Panc1 (cell line): ENCODE data around the gene DCUN1D4. TPM values are rescaled to one million over a fixed set of nuclear protein-coding genes. Genes with fewer than 3 reads are reported as not detected.

Experiments
- ATAC-seq: fragments of 200-7000 bp; cut with Tn5 transposase; 2 replicates; pipeline ENCODE4 v1.9.1; 2020; ENCODE audit warnings: mild to moderate bottlenecking, moderate library complexity
- BruUV-seq: library from RNA; stranded (reverse); fragments of 400-500 nt; replicated peaks from 2 replicates; lab custom pipeline; 2021; lab: Mats Ljungman, UMichigan
- CTCF ChIA-PET: fragments of 300-600 bp; sonication (Branson Sonifier 250); formaldehyde crosslinking; loops from one replicate; lab custom pipeline; 2022; ENCODE audit warnings: antibody characterized with exemption; lab: Charles Lee
- POLR2A ChIA-PET: fragments of 300-600 bp; sonication (Branson Sonifier 250); formaldehyde crosslinking; loops from one replicate; lab custom pipeline; 2022; ENCODE audit warnings: antibody characterized with exemption; lab: Charles Lee
- DNase-seq: peaks from one replicate; pipeline ENCODE4 v3.0.0-alpha.2; 2010; ENCODE audit warnings: low read depth, low spot score
- H3K27ac ChIP-seq: 2 replicates; pipeline ENCODE4 v1.5.1; 2011; ENCODE audit warnings: mild to moderate bottlenecking, low read length, inconsistent platforms
- H3K27me3 ChIP-seq: fragments of 200-500 bp; sonication (Bioruptor generic); 2 replicates; pipeline ENCODE4 v1.6.0; 2014; ENCODE audit warnings: low read length, inconsistent platforms; ENCODE audit not compliant: control insufficient read depth, insufficient read depth
- H3K36me3 ChIP-seq: fragments of 200-500 bp; sonication (Bioruptor generic); 2 replicates; pipeline ENCODE4 v1.5.1; 2014; ENCODE audit warnings: inconsistent platforms, mild to moderate bottlenecking, low read length, moderate library complexity; ENCODE audit not compliant: control insufficient read depth, insufficient read depth
- H3K4me1 ChIP-seq: 2 replicates; pipeline ENCODE4 v1.5.1; 2011; ENCODE audit warnings: inconsistent platforms, mild to moderate bottlenecking, low read length, moderate library complexity; ENCODE audit not compliant: control insufficient read depth, insufficient read depth
- H3K4me3 ChIP-seq, 2 experiments: 2 replicates each; pipeline ENCODE4 v1.5.1; 2011 to 2012; ENCODE audit warnings: low read depth in 2 of 2, low read length in 2 of 2, mild to moderate bottlenecking in 2 of 2, inconsistent platforms in 1 of 2, moderate library complexity in 1 of 2
- H3K9me3 ChIP-seq: fragments of 200-500 bp; sonication (Bioruptor generic); 2 replicates; pipeline ENCODE4 v1.5.1; 2014; ENCODE audit warnings: low read depth, mild to moderate bottlenecking, inconsistent platforms, low read length, moderate library complexity; ENCODE audit not compliant: control insufficient read depth, insufficient read depth
- POLR2AphosphoS5 ChIP-seq: IDR thresholded peaks from 2 replicates; pipeline ENCODE4 v1.6.1; 2012; ENCODE audit warnings: mild to moderate bottlenecking, low read depth, low read length, moderate library complexity
- REST ChIP-seq, 2 experiments: IDR thresholded peaks; 2 replicates each; pipeline ENCODE4 v1.6.1; 2011 to 2012; ENCODE audit warnings: low read depth in 2 of 2, control low read depth in 1 of 2, low read length in 1 of 2, mild to moderate bottlenecking in 1 of 2, moderate library complexity in 1 of 2; ENCODE audit not compliant: insufficient read depth in 1 of 2
- SIN3A ChIP-seq: IDR thresholded peaks from 2 replicates; pipeline ENCODE4 v1.6.1; 2012; ENCODE audit warnings: low read depth, mild to moderate bottlenecking, low read length, moderate library complexity, borderline replicate concordance; ENCODE audit not compliant: insufficient read depth
- TCF7L2 ChIP-seq: IDR thresholded peaks from 2 replicates; pipeline ENCODE4 v1.6.1; 2011; ENCODE audit warnings: mild to moderate bottlenecking, low read depth, low read length, inconsistent platforms
- in situ Hi-C: cut with HindIII; loops from 2 replicates; pipeline ENCODE4 v1.10.0; 2016; ENCODE audit warnings: low sequenced_read_pairs, low pct_unique_long_range_greater_than_20kb
- intact Hi-C: fragments of 100-400 bp; cut with micrococcal nuclease; formaldehyde crosslinking; loops from one replicate; pipeline ENCODE4 v1.10.0; 2022; ENCODE audit not compliant: unreplicated experiment
- total RNA-seq: library from RNA; stranded (reverse); gene quantifications from one replicate; pipeline ENCODE4 v1.2.1, GENCODE V29; 2021; ENCODE audit not compliant: unreplicated experiment
- TF ChIP-seq, protein P1 (sequence below): fragments of 450-650 bp; IDR thresholded peaks from 2 replicates; pipeline ENCODE4 v1.5.1; 2017; ENCODE audit warnings: mild to moderate bottlenecking

Gene DCUN1D4
- total RNA-seq, 1 experiment from 2014 or later, result 64.6 TPM

- Histone ChIP-seq H3K27ac (no peak overlapping the region), H3K9me3 (no peaks in the 10 kb centered on the region), H3K4me3 (no peak overlapping the region), H3K4me1 (no peaks in the 10 kb centered on the region), H3K36me3 (no peaks in the 10 kb centered on the region; the same call in none of the 2 replicates), H3K27me3 (no peaks in the 10 kb centered on the region)
- no peak for TF ChIP-seq SIN3A
- no peak for TF ChIP-seq TCF7L2
- no peak for TF ChIP-seq POLR2AphosphoS5
- TF ChIP-seq REST (IDR thresholded peaks at IDR 0.05; ENCODE audit: insufficient read depth in 1 of 2, low read depth in 2 of 2, low read length in 1 of 2), result no peak
- TF ChIP-seq, protein P1, sequence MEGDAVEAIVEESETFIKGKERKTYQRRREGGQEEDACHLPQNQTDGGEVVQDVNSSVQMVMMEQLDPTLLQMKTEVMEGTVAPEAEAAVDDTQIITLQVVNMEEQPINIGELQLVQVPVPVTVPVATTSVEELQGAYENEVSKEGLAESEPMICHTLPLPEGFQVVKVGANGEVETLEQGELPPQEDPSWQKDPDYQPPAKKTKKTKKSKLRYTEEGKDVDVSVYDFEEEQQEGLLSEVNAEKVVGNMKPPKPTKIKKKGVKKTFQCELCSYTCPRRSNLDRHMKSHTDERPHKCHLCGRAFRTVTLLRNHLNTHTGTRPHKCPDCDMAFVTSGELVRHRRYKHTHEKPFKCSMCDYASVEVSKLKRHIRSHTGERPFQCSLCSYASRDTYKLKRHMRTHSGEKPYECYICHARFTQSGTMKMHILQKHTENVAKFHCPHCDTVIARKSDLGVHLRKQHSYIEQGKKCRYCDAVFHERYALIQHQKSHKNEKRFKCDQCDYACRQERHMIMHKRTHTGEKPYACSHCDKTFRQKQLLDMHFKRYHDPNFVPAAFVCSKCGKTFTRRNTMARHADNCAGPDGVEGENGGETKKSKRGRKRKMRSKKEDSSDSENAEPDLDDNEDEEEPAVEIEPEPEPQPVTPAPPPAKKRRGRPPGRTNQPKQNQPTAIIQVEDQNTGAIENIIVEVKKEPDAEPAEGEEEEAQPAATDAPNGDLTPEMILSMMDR, result no peak
- in situ Hi-C loops (no loop called here), intact Hi-C loops (no loop called here)
- DNase-seq, result no peak
- no peak for ATAC-seq
- POLR2A ChIA-PET, result no interaction called here
- CTCF ChIA-PET, result no interaction called here
- BruUV-seq, result no TSS peak
Measured at GRCh38 chr4:51884055-51884454, 41.1 kb downstream of the DCUN1D4 start.

DNA sequence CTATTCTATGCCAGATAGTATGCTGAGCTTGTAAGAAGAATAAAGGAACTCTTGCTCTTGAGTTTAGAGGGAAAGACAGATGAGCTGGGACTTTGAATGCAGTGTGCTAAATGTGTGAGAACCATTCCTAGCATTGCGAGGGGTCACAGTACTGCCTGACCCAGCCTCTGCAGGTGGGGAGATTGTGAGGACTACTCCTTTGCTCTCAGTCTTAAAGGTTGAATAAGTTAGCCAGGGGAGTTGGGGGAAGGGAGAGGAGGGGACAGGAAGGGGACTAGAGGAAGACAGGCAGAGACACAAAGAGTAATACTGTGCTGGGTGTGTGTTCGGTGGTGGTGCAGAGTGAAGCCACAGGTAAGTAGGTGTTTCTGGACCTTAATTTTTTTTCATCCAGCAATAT lies 41.7 kb downstream of the DCUN1D4 start:
- ATAC-seq (no peak), DNase-seq (no peak)
- ChIA-PET POLR2A (no interaction called here), CTCF (no interaction called here)
- H3K27me3 ChIP-seq, result no peaks in the 10 kb centered on the region
- no peak for TF ChIP-seq TCF7L2
- TF ChIP-seq SIN3A, result no peak
- no peak for TF ChIP-seq POLR2AphosphoS5
- TF ChIP-seq, protein P1, result no peak
- no peak for TF ChIP-seq REST (IDR thresholded peaks at IDR 0.05; ENCODE audit: insufficient read depth in 1 of 2, low read depth in 2 of 2, low read length in 1 of 2)
- no peak overlapping the region for H3K4me3 ChIP-seq
- no peaks in the 10 kb centered on the region for H3K4me1 ChIP-seq
- no peaks in the 10 kb centered on the region; the same call in 1 of the 2 replicates for H3K36me3 ChIP-seq
- in situ Hi-C loops (no loop called here), intact Hi-C loops (no loop called here)
- no peaks in the 10 kb centered on the region for H3K9me3 ChIP-seq
- no peak overlapping the region for H3K27ac ChIP-seq
- BruUV-seq, result no TSS peak
